GM12878 (cell line): ENCODE results near the gene GRK7. TPM values are rescaled to one million over a fixed set of nuclear protein-coding genes. Genes with fewer than 3 reads are reported as not detected.

Source experiments
- ATAC-seq: fragments of 200-7000 bp; cut with Tn5 transposase; 3 replicates; pipeline ENCODE4 v1.9.1; 2020; ENCODE audit warnings: mild to moderate bottlenecking, moderate library complexity
- BruUV-seq: library from RNA; stranded (reverse); fragments of 400-500 nt; replicated peaks from 2 replicates; lab custom pipeline; 2021; lab: Mats Ljungman, UMichigan
- CTCF ChIA-PET: fragments of 300-600 bp; sonication (Branson Sonifier 250); formaldehyde crosslinking; extraction: SDS; loops from one replicate; lab custom pipeline; 2021; ENCODE audit warnings: inconsistent platforms; lab: Yijun Ruan, JAX
- POLR2A ChIA-PET: fragments of 350-600 bp; formaldehyde crosslinking; extraction: SDS; loops from one replicate; lab custom pipeline; 2021; ENCODE audit warnings: inconsistent platforms; lab: Charles Lee
- RAD21 ChIA-PET: fragments of 300-600 bp; sonication (Branson Sonifier 250); formaldehyde crosslinking; loops from one replicate; lab custom pipeline; 2023; ENCODE audit warnings: antibody characterized with exemption; ENCODE audit not compliant: unreplicated experiment; lab: Charles Lee
- SMC1A ChIA-PET: fragments of 300-600 bp; sonication (Branson Sonifier 250); formaldehyde crosslinking; loops from one replicate; lab custom pipeline; 2023; ENCODE audit not compliant: unreplicated experiment, uncharacterized antibody; lab: Charles Lee
- DNase-seq: peaks from one replicate; pipeline ENCODE4 v3.0.0-alpha.2; 2011; ENCODE audit warnings: low read depth, low spot score
- FAIRE-seq: peaks from 3 replicates; lab custom pipeline; 2011; peaks lifted over from hg19 to GRCh38; lab: Jason Lieb, UNC
- H2AFZ ChIP-seq: 2 replicates; pipeline ENCODE4 v1.6.0; 2011; ENCODE audit warnings: low read depth, low read length, control low read depth; ENCODE audit not compliant: control insufficient read depth
- H3K27ac ChIP-seq: 2 replicates; pipeline ENCODE4 v1.5.1; 2011; ENCODE audit warnings: control low read depth; ENCODE audit not compliant: control insufficient read depth, insufficient read depth
- H3K27me3 ChIP-seq, 2 experiments: replicated peaks in 1 of 2; 2 replicates each; pipeline versions ENCODE4 v1.6.0 to v1.6.1; 2011; ENCODE audit warnings: low read length in 1 of 2; ENCODE audit not compliant: control insufficient read depth in 2 of 2, insufficient read depth in 2 of 2
- H3K36me3 ChIP-seq, 2 experiments: 2 replicates each; pipeline ENCODE4 v1.5.1; 2011; ENCODE audit warnings: low read length in 1 of 2; ENCODE audit not compliant: control insufficient read depth in 2 of 2, insufficient read depth in 2 of 2
- H3K4me1 ChIP-seq: 2 replicates; pipeline ENCODE4 v1.6.1; 2011; ENCODE audit warnings: mild to moderate bottlenecking, low read length, moderate library complexity, mixed read lengths; ENCODE audit not compliant: control insufficient read depth, insufficient read depth
- H3K4me2 ChIP-seq: 2 replicates; pipeline ENCODE4 v1.6.0; 2011; ENCODE audit warnings: control low read depth; ENCODE audit not compliant: control insufficient read depth, insufficient read depth
- H3K4me3 ChIP-seq: fragments of 200-600 bp; sonication (generic); 2 replicates; pipeline ENCODE4 v1.5.1; 2016
- H3K79me2 ChIP-seq: 2 replicates; pipeline ENCODE4 v1.6.0; 2011; ENCODE audit warnings: low read length; ENCODE audit not compliant: control insufficient read depth, insufficient read depth
- H3K9ac ChIP-seq: 2 replicates; pipeline ENCODE4 v1.8.0; 2011; ENCODE audit warnings: low read length, control low read depth, mixed read lengths; ENCODE audit not compliant: control insufficient read depth, insufficient read depth
- H3K9me3 ChIP-seq: replicated peaks from 3 replicates; pipeline ENCODE4 v1.5.1; 2011; ENCODE audit warnings: mild to moderate bottlenecking, low read length; ENCODE audit not compliant: control insufficient read depth, insufficient read depth
- H4K20me1 ChIP-seq: 2 replicates; pipeline ENCODE4 v1.6.0; 2011; ENCODE audit not compliant: control insufficient read depth, insufficient read depth
- ATF7 ChIP-seq: fragments of 450-650 bp; IDR thresholded peaks from 2 replicates; pipeline ENCODE4 v1.6.1; 2016; ENCODE audit warnings: low read depth, mild to moderate bottlenecking
- BRCA1 ChIP-seq: IDR thresholded peaks from 2 replicates; pipeline ENCODE4 v1.6.1; 2011; ENCODE audit warnings: low read depth, low read length, improper control_type of control experiment
- CHD1 ChIP-seq: IDR thresholded peaks from 2 replicates; pipeline ENCODE4 v1.6.1; 2012; ENCODE audit warnings: low read depth, low read length, improper control_type of control experiment
- EGR1 ChIP-seq, 2 experiments: IDR thresholded peaks; 1 replicate in 1 of 2; 2 replicates in 1 of 2; pipeline ENCODE4 v1.6.1; 2011 to 2012; ENCODE audit warnings: low read depth in 2 of 2, low read length in 2 of 2, borderline replicate concordance in 1 of 2, mild to moderate bottlenecking in 1 of 2, moderate library complexity in 1 of 2
- HDAC6 ChIP-seq: fragments of 200-600 bp; sonication (generic); IDR thresholded peaks from one replicate; pipeline ENCODE4 v1.8.0; 2017; ENCODE audit warnings: antibody characterized with exemption; ENCODE audit not compliant: unreplicated experiment
- LARP7 ChIP-seq: fragments of 450-650 bp; IDR thresholded peaks from 2 replicates; pipeline ENCODE4 v1.6.1; 2017; ENCODE audit warnings: mild to moderate bottlenecking
- POLR2A ChIP-seq: IDR thresholded peaks from 2 replicates; pipeline ENCODE4 v1.6.1; 2011; ENCODE audit warnings: low read depth, mild to moderate bottlenecking, low read length
- RB1 ChIP-seq: fragments of 450-650 bp; formaldehyde crosslinking; IDR thresholded peaks from 2 replicates; pipeline ENCODE4 v1.6.1; 2017; ENCODE audit warnings: mild to moderate bottlenecking, borderline replicate concordance
- RELA ChIP-seq: fragments of 450-650 bp; IDR thresholded peaks from 2 replicates; pipeline ENCODE4 v1.8.0; 2014; ENCODE audit warnings: borderline replicate concordance; ENCODE audit not compliant: partially characterized antibody
- SIX5 ChIP-seq: IDR thresholded peaks from 2 replicates; pipeline ENCODE4 v1.6.1; 2011; ENCODE audit warnings: mild to moderate bottlenecking, low read depth, low read length, moderate library complexity; ENCODE audit not compliant: severe bottlenecking
- SMC3 ChIP-seq: IDR thresholded peaks from 2 replicates; pipeline ENCODE4 v1.6.1; 2011; ENCODE audit warnings: low read length, improper control_type of control experiment, borderline replicate concordance
- STAT3 ChIP-seq: IDR thresholded peaks from 2 replicates; pipeline ENCODE4 v1.6.1; 2011; ENCODE audit warnings: low read depth, low read length, improper control_type of control experiment
- SUZ12 ChIP-seq: fragments of 200-600 bp; sonication (generic); IDR thresholded peaks from one replicate; pipeline ENCODE4 v1.6.1; 2018; ENCODE audit warnings: antibody characterized with exemption, mild to moderate bottlenecking; ENCODE audit not compliant: unreplicated experiment
- ZBED1 ChIP-seq: IDR thresholded peaks from 2 replicates; pipeline ENCODE4 v1.6.1; 2016; ENCODE audit warnings: borderline replicate concordance
- WGBS: methylation state at CpG from one replicate; pipeline ENCODE4 v1.1.6; 2016; ENCODE audit warnings: low lambda C conversion rate; ENCODE audit not compliant: insufficient replicate concordance, insufficient coverage; ENCODE audit errors: missing lambda C conversion rate; 5-methylcytosine and 5-hydroxymethylcytosine counted together
- in situ Hi-C: fragments of 300-500 bp; cut with MboI; formaldehyde crosslinking; loops from 9 replicates; pipeline ENCODE4 v1.14.3; 2018; ENCODE audit warnings: mixed read lengths
- intact Hi-C: fragments of 100-400 bp; cut with micrococcal nuclease; formaldehyde crosslinking; loops from one replicate; pipeline ENCODE4 v1.14.2; 2022; ENCODE audit not compliant: unreplicated experiment
- polyA plus RNA-seq, 11 experiments: library from polyadenylated mRNA; depleted of rRNA in 4 of 11; unstranded in 6 of 11; stranded (reverse) in 5 of 11; fragments of >200 nt; fragmentation: Nextera tagmentation in 4 of 11; fragmentation: Illumina TruSeq in 1 of 11; extraction: Ambion mirVana in 4 of 11; extraction: Trizol in 1 of 11; gene quantifications; 1 replicate in 1 of 11; 2 replicates in 10 of 11; pipeline versions ENCODE4 v1.2.1 to v1.2.3, GENCODE V29; 2011 to 2016; ENCODE audit warnings: inconsistent platforms in 2 of 11, missing spikeins in 2 of 11, low read depth in 1 of 11
- total RNA-seq, 4 experiments: library from RNA; depleted of rRNA in 3 of 4; stranded (reverse); fragments of >200 nt in 3 of 4; fragmentation: Illumina TruSeq in 1 of 4; extraction: Trizol in 1 of 4; gene quantifications; 2 replicates each; pipeline versions ENCODE4 v1.2.1 to v1.2.3, GENCODE V29; 2013 to 2021
- TF ChIP-seq, protein P1 (sequence below): IDR thresholded peaks from 2 replicates; pipeline ENCODE4 v1.6.1; 2011; ENCODE audit warnings: low read depth, mild to moderate bottlenecking, low read length, moderate library complexity, borderline replicate concordance; ENCODE audit errors: extremely low read depth
- TF ChIP-seq, protein P2 (sequence below): fragments of 450-650 bp; formaldehyde crosslinking; IDR thresholded peaks from 2 replicates; pipeline ENCODE4 v1.4.0; 2020; ENCODE audit warnings: mild to moderate bottlenecking, moderate library complexity
- TF ChIP-seq, protein P3 (sequence below): IDR thresholded peaks from 2 replicates; pipeline ENCODE4 v1.6.1; 2011; ENCODE audit warnings: low read depth, low read length, improper control_type of control experiment, borderline replicate concordance
- TF ChIP-seq, protein P4 (sequence below): fragments of 450-650 bp; IDR thresholded peaks from 2 replicates; pipeline ENCODE4 v1.6.1; 2017; ENCODE audit warnings: mild to moderate bottlenecking, low read depth, inconsistent platforms; ENCODE audit not compliant: poor library complexity, severe bottlenecking

GRK7 gene
- total and polyA plus RNA-seq, 10 of the 15 experiments (the other 5 are each of a cell fraction or from before 2014, with no cell fraction given), result not detected

DNA sequence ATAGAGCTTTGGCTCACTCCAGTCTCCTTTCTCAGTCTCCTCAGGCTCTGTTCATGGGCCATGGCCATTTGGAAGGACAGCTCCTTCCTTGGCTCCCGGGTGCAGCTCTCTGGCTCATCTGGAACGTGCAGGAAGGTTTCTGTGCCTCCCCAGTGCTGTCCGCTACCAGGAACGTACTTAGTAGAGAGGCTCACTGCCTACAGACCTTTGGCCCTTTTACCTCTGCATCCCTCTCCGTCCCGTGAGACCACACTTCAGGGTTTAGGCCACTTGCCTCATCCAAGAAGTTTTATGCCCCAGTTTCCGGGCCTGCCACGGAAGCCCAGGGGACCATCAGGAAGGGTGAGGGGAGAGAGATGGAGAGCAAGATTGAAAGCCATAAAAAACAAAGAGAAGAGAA, 20.9 kb downstream of the GRK7 start (continued):
- TF ChIP-seq STAT3 (no peak), SUZ12 (no peak), CHD1 (no peak)
- TF ChIP-seq, protein P1, sequence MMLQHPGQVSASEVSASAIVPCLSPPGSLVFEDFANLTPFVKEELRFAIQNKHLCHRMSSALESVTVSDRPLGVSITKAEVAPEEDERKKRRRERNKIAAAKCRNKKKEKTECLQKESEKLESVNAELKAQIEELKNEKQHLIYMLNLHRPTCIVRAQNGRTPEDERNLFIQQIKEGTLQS, result no peak
- TF ChIP-seq, protein P2, sequence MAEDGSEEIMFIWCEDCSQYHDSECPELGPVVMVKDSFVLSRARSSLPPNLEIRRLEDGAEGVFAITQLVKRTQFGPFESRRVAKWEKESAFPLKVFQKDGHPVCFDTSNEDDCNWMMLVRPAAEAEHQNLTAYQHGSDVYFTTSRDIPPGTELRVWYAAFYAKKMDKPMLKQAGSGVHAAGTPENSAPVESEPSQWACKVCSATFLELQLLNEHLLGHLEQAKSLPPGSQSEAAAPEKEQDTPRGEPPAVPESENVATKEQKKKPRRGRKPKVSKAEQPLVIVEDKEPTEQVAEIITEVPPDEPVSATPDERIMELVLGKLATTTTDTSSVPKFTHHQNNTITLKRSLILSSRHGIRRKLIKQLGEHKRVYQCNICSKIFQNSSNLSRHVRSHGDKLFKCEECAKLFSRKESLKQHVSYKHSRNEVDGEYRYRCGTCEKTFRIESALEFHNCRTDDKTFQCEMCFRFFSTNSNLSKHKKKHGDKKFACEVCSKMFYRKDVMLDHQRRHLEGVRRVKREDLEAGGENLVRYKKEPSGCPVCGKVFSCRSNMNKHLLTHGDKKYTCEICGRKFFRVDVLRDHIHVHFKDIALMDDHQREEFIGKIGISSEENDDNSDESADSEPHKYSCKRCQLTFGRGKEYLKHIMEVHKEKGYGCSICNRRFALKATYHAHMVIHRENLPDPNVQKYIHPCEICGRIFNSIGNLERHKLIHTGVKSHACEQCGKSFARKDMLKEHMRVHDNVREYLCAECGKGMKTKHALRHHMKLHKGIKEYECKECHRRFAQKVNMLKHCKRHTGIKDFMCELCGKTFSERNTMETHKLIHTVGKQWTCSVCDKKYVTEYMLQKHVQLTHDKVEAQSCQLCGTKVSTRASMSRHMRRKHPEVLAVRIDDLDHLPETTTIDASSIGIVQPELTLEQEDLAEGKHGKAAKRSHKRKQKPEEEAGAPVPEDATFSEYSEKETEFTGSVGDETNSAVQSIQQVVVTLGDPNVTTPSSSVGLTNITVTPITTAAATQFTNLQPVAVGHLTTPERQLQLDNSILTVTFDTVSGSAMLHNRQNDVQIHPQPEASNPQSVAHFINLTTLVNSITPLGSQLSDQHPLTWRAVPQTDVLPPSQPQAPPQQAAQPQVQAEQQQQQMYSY (CRISPR knock-in tag), result no peak
- TF ChIP-seq, all 136 proteins: peak for 0

DNA sequence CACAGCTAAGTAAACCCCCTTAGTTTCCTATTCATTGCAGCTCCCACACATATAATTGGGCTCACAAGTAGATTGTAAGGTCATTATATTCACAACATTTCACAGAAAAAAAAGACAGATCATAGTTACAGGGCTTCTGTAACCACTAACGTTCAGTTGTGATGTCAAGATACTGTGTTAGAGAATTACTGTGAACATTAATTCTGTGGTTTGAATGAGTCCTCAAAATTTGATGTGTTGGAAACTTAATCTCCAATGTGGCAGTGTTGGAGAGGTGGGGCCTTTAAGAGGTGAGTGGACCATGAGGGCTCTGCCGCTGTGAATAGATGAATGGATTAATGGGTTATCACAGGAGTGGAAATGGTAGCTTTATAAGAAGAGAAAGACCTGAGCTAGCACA, 21.3 kb downstream of the GRK7 start:
- in situ Hi-C loops, result no loop called here
- no peak for FAIRE-seq
- no peak overlapping the region for H2AFZ ChIP-seq
- no peak overlapping the region for H3K4me2 ChIP-seq
- POLR2A ChIA-PET, result no interaction called here
- TF ChIP-seq SIX5, result no peak
- no peak for TF ChIP-seq BRCA1
- no peak for TF ChIP-seq ZBED1
- TF ChIP-seq HDAC6, result no peak
- no peak for TF ChIP-seq POLR2A
- TF ChIP-seq RELA, result no peak
- TF ChIP-seq LARP7, result no peak
- TF ChIP-seq, protein P3, sequence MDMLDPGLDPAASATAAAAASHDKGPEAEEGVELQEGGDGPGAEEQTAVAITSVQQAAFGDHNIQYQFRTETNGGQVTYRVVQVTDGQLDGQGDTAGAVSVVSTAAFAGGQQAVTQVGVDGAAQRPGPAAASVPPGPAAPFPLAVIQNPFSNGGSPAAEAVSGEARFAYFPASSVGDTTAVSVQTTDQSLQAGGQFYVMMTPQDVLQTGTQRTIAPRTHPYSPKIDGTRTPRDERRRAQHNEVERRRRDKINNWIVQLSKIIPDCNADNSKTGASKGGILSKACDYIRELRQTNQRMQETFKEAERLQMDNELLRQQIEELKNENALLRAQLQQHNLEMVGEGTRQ, result no peak
- TF ChIP-seq SMC3, result no peak
- no peak for TF ChIP-seq RB1
- TF ChIP-seq EGR1 (IDR thresholded peaks at IDR 0.05; ENCODE audit: borderline replicate concordance in 1 of 2, low read depth in 2 of 2, low read length in 2 of 2), result no peak
- no peak for TF ChIP-seq ATF7
- TF ChIP-seq, protein P4, sequence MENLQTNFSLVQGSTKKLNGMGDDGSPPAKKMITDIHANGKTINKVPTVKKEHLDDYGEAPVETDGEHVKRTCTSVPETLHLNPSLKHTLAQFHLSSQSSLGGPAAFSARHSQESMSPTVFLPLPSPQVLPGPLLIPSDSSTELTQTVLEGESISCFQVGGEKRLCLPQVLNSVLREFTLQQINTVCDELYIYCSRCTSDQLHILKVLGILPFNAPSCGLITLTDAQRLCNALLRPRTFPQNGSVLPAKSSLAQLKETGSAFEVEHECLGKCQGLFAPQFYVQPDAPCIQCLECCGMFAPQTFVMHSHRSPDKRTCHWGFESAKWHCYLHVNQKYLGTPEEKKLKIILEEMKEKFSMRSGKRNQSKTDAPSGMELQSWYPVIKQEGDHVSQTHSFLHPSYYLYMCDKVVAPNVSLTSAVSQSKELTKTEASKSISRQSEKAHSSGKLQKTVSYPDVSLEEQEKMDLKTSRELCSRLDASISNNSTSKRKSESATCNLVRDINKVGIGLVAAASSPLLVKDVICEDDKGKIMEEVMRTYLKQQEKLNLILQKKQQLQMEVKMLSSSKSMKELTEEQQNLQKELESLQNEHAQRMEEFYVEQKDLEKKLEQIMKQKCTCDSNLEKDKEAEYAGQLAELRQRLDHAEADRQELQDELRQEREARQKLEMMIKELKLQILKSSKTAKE, result no peak
- ATAC-seq, result no peak
- RAD21 ChIA-PET, result no interaction called here
- SMC1A ChIA-PET, result no interaction called here
- H3K79me2 ChIP-seq, result no peaks in the 10 kb centered on the region
- 25% methylated on average over 2 of the region's 2 CpGs for WGBS
- BruUV-seq, result no TSS peak
- no peak overlapping the region for H3K27ac ChIP-seq
- H3K9me3 ChIP-seq, result no peaks in the 10 kb centered on the region
- H3K27me3 ChIP-seq, result no peaks in the 10 kb centered on the region
- H3K36me3 ChIP-seq, result no peaks in the 10 kb centered on the region
- H4K20me1 ChIP-seq, result no peaks in the 10 kb centered on the region
- intact Hi-C loops, result no loop called here
- H3K9ac ChIP-seq, result no peak overlapping the region
- no peak for DNase-seq
- CTCF ChIA-PET, result no interaction called here
- H3K4me3 ChIP-seq, result no peak overlapping the region
- no peaks in the 10 kb centered on the region for H3K4me1 ChIP-seq
